GM19328 (cell line): ENCODE results near the gene IFNLR1.

Source experiments
- ATAC-seq: cut with Tn5 transposase; IDR thresholded peaks from one replicate; pipeline ENCODE4 v1.9.1; 2021; ENCODE audit warnings: mild to moderate bottlenecking, moderate library complexity; ENCODE audit not compliant: unreplicated experiment

Gene IFNLR1

GRCh38 chr1:24206516-24207394, 19.7 kb upstream of the IFNLR1 start:
- ATAC-seq, result no peak

GRCh38 chr1:24206083-24206464, 19.0 kb upstream of the IFNLR1 start:
- no peak for ATAC-seq

GRCh38 chr1:24205345-24206082, 18.4 kb upstream of the IFNLR1 start:
- ATAC-seq, result no peak

- ATAC-seq, result no peak
Measured at GRCh38 chr1:24204116-24204515, 17.0 kb upstream of the IFNLR1 start.

GRCh38 chr1:24203404-24203803, 16.3 kb upstream of the IFNLR1 start:
- peak; percentile 62 for ATAC-seq

GRCh38 chr1:24202987-24203386, 15.9 kb upstream of the IFNLR1 start:
- no peak for ATAC-seq

- no peak for ATAC-seq
Measured at GRCh38 chr1:24202556-24202955, 15.5 kb upstream of the IFNLR1 start.

- no peak for ATAC-seq
Measured at GRCh38 chr1:24201941-24202440, 14.9 kb upstream of the IFNLR1 start.

GRCh38 chr1:24199291-24199900, 12.3 kb upstream of the IFNLR1 start:
- no peak for ATAC-seq

GRCh38 chr1:24198766-24199165, 11.7 kb upstream of the IFNLR1 start:
- ATAC-seq, result no peak

- ATAC-seq, result no peak
Measured at GRCh38 chr1:24195874-24196273, 8.8 kb upstream of the IFNLR1 start.

- no peak for ATAC-seq
Measured at GRCh38 chr1:24195136-24195535, 8.0 kb upstream of the IFNLR1 start.

- no peak for ATAC-seq
Measured at GRCh38 chr1:24193046-24193445, 6.0 kb upstream of the IFNLR1 start.

GRCh38 chr1:24191860-24192259, 4.8 kb upstream of the IFNLR1 start:
- no peak for ATAC-seq

GRCh38 chr1:24190983-24191461, 3.9 kb upstream of the IFNLR1 start:
- ATAC-seq, result peak; percentile 46

GRCh38 chr1:24189528-24189927, 2.4 kb upstream of the IFNLR1 start:
- ATAC-seq, result no peak

- ATAC-seq, result no peak
Measured at GRCh38 chr1:24186711-24186992, 437 bp downstream of the IFNLR1 start.

- no peak for ATAC-seq
Measured at GRCh38 chr1:24186031-24186710, 918 bp downstream of the IFNLR1 start.

- ATAC-seq, result no peak
Measured at GRCh38 chr1:24185076-24185475, 2.0 kb downstream of the IFNLR1 start.

GRCh38 chr1:24182061-24182460, 5.0 kb downstream of the IFNLR1 start:
- no peak for ATAC-seq

GRCh38 chr1:24181619-24182018, 5.5 kb downstream of the IFNLR1 start:
- no peak for ATAC-seq
